ENCODE results near the gene DLG3.

The DLG3 gene

GRCh38 chrX:70478526-70479245 lies 34.1 kb downstream of the DLG3 start:
- no peaks in the 10 kb centered on the region for H3K9me2 ChIP-seq (ENCODE audit: low read depth, low read length)
- no peaks in the 10 kb centered on the region for H3K9me3 ChIP-seq (ENCODE audit: low read length)
- no peaks in the 10 kb centered on the region for H3K27me3 ChIP-seq (ENCODE audit: insufficient read depth, low read length)
- no peaks in the 10 kb centered on the region for H4K20me1 ChIP-seq (ENCODE audit: insufficient read depth, low read length)
- H3K4me2 ChIP-seq (ENCODE audit: low read length), result no peak overlapping the region
- H3F3A ChIP-seq (ENCODE audit: insufficient read depth, low read length), result no peaks in the 10 kb centered on the region
- no peaks in the 10 kb centered on the region for H3K79me2 ChIP-seq (ENCODE audit: insufficient read depth, low read length)
- peaks cover 2% of the 10 kb centered on the region; the same call in 1 of the 2 replicates for H3K36me3 ChIP-seq (ENCODE audit: insufficient read depth, low read length)
- H3K4me1 ChIP-seq (ENCODE audit: insufficient read depth, low read length, severe bottlenecking), result no peaks in the 10 kb centered on the region
- H2AFZ ChIP-seq (ENCODE audit: low read length), result no peak overlapping the region
- H3K27ac ChIP-seq (ENCODE audit: low read depth, low read length, poor library complexity, severe bottlenecking), result no peak overlapping the region
- no peak overlapping the region for H3K9ac ChIP-seq (ENCODE audit: low read length)
- TF ChIP-seq EZH2 (IDR thresholded peaks at IDR 0.05; ENCODE audit: borderline replicate concordance, low read length) (no peak), CTCF (IDR thresholded peaks at IDR 0.05; ENCODE audit: low read length) (no peak)
- no peak overlapping the region for H3K4me3 ChIP-seq (ENCODE audit: low read depth, low read length, poor library complexity, severe bottlenecking)

GRCh38 chrX:70479247-70479921 lies 34.7 kb downstream of the DLG3 start:
- Histone ChIP-seq H3K9ac (ENCODE audit: low read length) (no peak overlapping the region), H4K20me1 (ENCODE audit: insufficient read depth, low read length) (no peaks in the 10 kb centered on the region), H3K27ac (ENCODE audit: low read depth, low read length, poor library complexity, severe bottlenecking) (no peak overlapping the region)

More at GRCh38 chrX:70479247-70479921, 34.7 kb downstream of the DLG3 start:
- Histone ChIP-seq H3F3A (ENCODE audit: insufficient read depth, low read length) (no peaks in the 10 kb centered on the region), H3K79me2 (ENCODE audit: insufficient read depth, low read length) (no peaks in the 10 kb centered on the region), H2AFZ (ENCODE audit: low read length) (no peak overlapping the region), H3K27me3 (ENCODE audit: insufficient read depth, low read length) (no peaks in the 10 kb centered on the region), H3K9me3 (ENCODE audit: low read length) (no peaks in the 10 kb centered on the region), H3K36me3 (ENCODE audit: insufficient read depth, low read length) (peaks cover 2% of the 10 kb centered on the region; the same call in 1 of the 2 replicates), H3K4me1 (ENCODE audit: insufficient read depth, low read length, severe bottlenecking) (no peaks in the 10 kb centered on the region), H3K9me2 (ENCODE audit: low read depth, low read length) (no peaks in the 10 kb centered on the region), H3K4me2 (ENCODE audit: low read length) (no peak overlapping the region), H3K4me3 (ENCODE audit: low read depth, low read length, poor library complexity, severe bottlenecking) (no peak overlapping the region)
- TF ChIP-seq CTCF (IDR thresholded peaks at IDR 0.05; ENCODE audit: low read length) (no peak), EZH2 (IDR thresholded peaks at IDR 0.05; ENCODE audit: borderline replicate concordance, low read length) (no peak)
